H9 (cell line): Measurements from ENCODE around the gene ITPKB. TPM values are rescaled to one million over a fixed set of nuclear protein-coding genes. Genes with fewer than 3 reads are reported as not detected.

Experiments
- DNase-seq: peaks from one replicate; pipeline ENCODE4 v3.0.0-alpha.2; 2017
- H2AFZ ChIP-seq: one replicate; pipeline ENCODE4 v1.6.1; 2013; ENCODE audit warnings: mild to moderate bottlenecking, low read length, control low read depth, moderate library complexity
- H2AK5ac ChIP-seq: 2 replicates; pipeline ENCODE4 v1.6.1; 2013; ENCODE audit warnings: low read length, control low read depth, mixed read lengths; ENCODE audit not compliant: insufficient read length
- H2BK120ac ChIP-seq: one replicate; pipeline ENCODE4 v1.6.1; 2013; ENCODE audit warnings: low read depth, mild to moderate bottlenecking, low read length, control low read depth, inconsistent platforms; ENCODE audit not compliant: poor library complexity, severe bottlenecking
- H2BK12ac ChIP-seq: 2 replicates; pipeline ENCODE4 v1.6.1; 2013; ENCODE audit warnings: low read length, control low read depth, mixed read lengths, low read depth; ENCODE audit not compliant: insufficient read length
- H2BK15ac ChIP-seq: 2 replicates; pipeline ENCODE4 v1.6.1; 2013; ENCODE audit warnings: low read depth, low read length, control low read depth
- H2BK20ac ChIP-seq: one replicate; pipeline ENCODE4 v1.6.1; 2013; ENCODE audit warnings: low read depth, mild to moderate bottlenecking, low read length, control low read depth, inconsistent platforms; ENCODE audit not compliant: poor library complexity, severe bottlenecking
- H2BK5ac ChIP-seq: 2 replicates; pipeline ENCODE4 v1.6.1; 2013; ENCODE audit warnings: low read length, control low read depth, mixed read lengths; ENCODE audit not compliant: insufficient read length
- H3K14ac ChIP-seq: 2 replicates; pipeline ENCODE4 v1.6.1; 2013; ENCODE audit warnings: low read length, control low read depth; ENCODE audit not compliant: insufficient read depth
- H3K18ac ChIP-seq: 2 replicates; pipeline ENCODE4 v1.6.1; 2013; ENCODE audit warnings: low read depth, mild to moderate bottlenecking, mixed read lengths, low read length, control low read depth; ENCODE audit not compliant: insufficient read length
- H3K23ac ChIP-seq: 2 replicates; pipeline ENCODE4 v1.6.1; 2013; ENCODE audit warnings: low read length, control low read depth, mixed read lengths, low read depth; ENCODE audit not compliant: insufficient read length
- H3K23me2 ChIP-seq: 2 replicates; pipeline ENCODE4 v1.6.1; 2013; ENCODE audit warnings: low read depth, mild to moderate bottlenecking, mixed read lengths, low read length, control low read depth; ENCODE audit not compliant: insufficient read length, poor library complexity, severe bottlenecking
- H3K27ac ChIP-seq: 2 replicates; pipeline ENCODE4 v1.5.1; 2013; ENCODE audit warnings: low read length, control low read depth, mixed read lengths, low read depth; ENCODE audit not compliant: insufficient read length
- H3K27me3 ChIP-seq: 2 replicates; pipeline ENCODE4 v1.6.1; 2013; ENCODE audit warnings: low read length, control low read depth, inconsistent platforms; ENCODE audit not compliant: insufficient read depth
- H3K4ac ChIP-seq: 2 replicates; pipeline ENCODE4 v1.6.1; 2013; ENCODE audit warnings: low read depth, mild to moderate bottlenecking, control low read depth, inconsistent platforms, low read length, moderate library complexity
- H3K4me1 ChIP-seq: 2 replicates; pipeline ENCODE4 v1.6.1; 2013; ENCODE audit warnings: low read length, control low read depth, inconsistent platforms; ENCODE audit not compliant: insufficient read depth
- H3K4me2 ChIP-seq: 2 replicates; pipeline ENCODE4 v1.6.1; 2013; ENCODE audit warnings: low read length, control low read depth, mixed read lengths; ENCODE audit not compliant: insufficient read length, insufficient read depth
- H3K56ac ChIP-seq: 2 replicates; pipeline ENCODE4 v1.6.1; 2013; ENCODE audit warnings: low read depth, mild to moderate bottlenecking, mixed read lengths, low read length, control low read depth; ENCODE audit not compliant: insufficient read length
- H3K79me1 ChIP-seq: 2 replicates; pipeline ENCODE4 v1.6.1; 2013; ENCODE audit warnings: low read depth, mild to moderate bottlenecking, moderate library complexity, low read length, control low read depth, inconsistent platforms; ENCODE audit not compliant: insufficient read depth, poor library complexity, severe bottlenecking
- H3K79me2 ChIP-seq: 2 replicates; pipeline ENCODE4 v1.6.1; 2013; ENCODE audit warnings: low read length, control low read depth, inconsistent platforms; ENCODE audit not compliant: insufficient read depth
- H3K9ac ChIP-seq: 2 replicates; pipeline ENCODE4 v1.6.1; 2013; ENCODE audit warnings: low read length, control low read depth, mixed read lengths; ENCODE audit not compliant: insufficient read length; ENCODE audit errors: extremely low read depth
- H3K9me3 ChIP-seq: one replicate; pipeline ENCODE4 v1.6.1; 2013; ENCODE audit warnings: low read depth, low read length, inconsistent platforms; ENCODE audit not compliant: control insufficient read depth
- H3T11ph ChIP-seq: one replicate; pipeline ENCODE4 v1.6.1; 2013; ENCODE audit warnings: mild to moderate bottlenecking, low read length, control low read depth, inconsistent platforms
- H4K20me1 ChIP-seq: one replicate; pipeline ENCODE4 v1.6.1; 2013; ENCODE audit not compliant: control insufficient read depth, insufficient read length, insufficient read depth
- H4K5ac ChIP-seq: 2 replicates; pipeline ENCODE4 v1.6.1; 2013; ENCODE audit warnings: low read depth, mild to moderate bottlenecking, mixed read lengths, low read length, control low read depth; ENCODE audit not compliant: insufficient read length
- H4K8ac ChIP-seq: replicated peaks from 2 replicates; pipeline ENCODE4 v1.6.1; 2013; ENCODE audit warnings: low read length, control low read depth, mixed read lengths, low read depth; ENCODE audit not compliant: insufficient read length
- H4K91ac ChIP-seq: 2 replicates; pipeline ENCODE4 v1.6.1; 2013; ENCODE audit warnings: low read depth, mild to moderate bottlenecking, moderate library complexity, mixed read lengths, low read length, control low read depth; ENCODE audit not compliant: insufficient read length
- H3K27ac Mint-ChIP-seq, 3 experiments: 2 replicates in 2 of 3; 3 replicates in 1 of 3; pipeline ENCODE4 v1.8.0; 2020 to 2021; ENCODE audit warnings: mixed read lengths in 3 of 3, mild to moderate bottlenecking in 1 of 3, moderate library complexity in 1 of 3
- H3K27me3 Mint-ChIP-seq: 2 replicates; pipeline ENCODE4 v1.8.0; 2021; ENCODE audit warnings: low read depth, mild to moderate bottlenecking, moderate library complexity, mixed read lengths
- H3K36me3 Mint-ChIP-seq, 3 experiments: 2 replicates in 2 of 3; 3 replicates in 1 of 3; pipeline ENCODE4 v1.8.0; 2020 to 2021; ENCODE audit warnings: low read depth in 3 of 3, mixed read lengths in 3 of 3; ENCODE audit not compliant: insufficient read depth in 1 of 3
- H3K4me1 Mint-ChIP-seq, 2 experiments: 2 replicates each; pipeline ENCODE4 v1.8.0; 2020; ENCODE audit warnings: mixed read lengths in 2 of 2
- H3K4me3 Mint-ChIP-seq, 2 experiments: 2 replicates in 1 of 2; 3 replicates in 1 of 2; pipeline ENCODE4 v1.8.0; 2020 to 2021; ENCODE audit warnings: mild to moderate bottlenecking in 2 of 2, mixed read lengths in 2 of 2, moderate library complexity in 1 of 2
- H3K9me3 Mint-ChIP-seq, 2 experiments: 2 replicates in 1 of 2; 3 replicates in 1 of 2; pipeline ENCODE4 v1.8.0; 2020; ENCODE audit warnings: mild to moderate bottlenecking in 2 of 2, mixed read lengths in 2 of 2, moderate library complexity in 1 of 2
- CTCF ChIP-seq: fragments of 200-600 bp; sonication (generic); conservative IDR thresholded peaks from 3 replicates; pipeline ENCODE4 v1.8.0; 2021; ENCODE audit warnings: antibody characterized with exemption, mild to moderate bottlenecking
- WGBS: extraction: QIAGEN DNeasy Blood & Tissue Kit; methylation state at CpG from one replicate; pipeline ENCODE4 v1.1.7; 2013; ENCODE audit warnings: missing lambda C conversion rate, low lambda C conversion rate, mixed read lengths; ENCODE audit not compliant: insufficient read length; ENCODE audit errors: extremely low coverage; 5-methylcytosine and 5-hydroxymethylcytosine counted together
- total RNA-seq: library from RNA; stranded (reverse); gene quantifications from 2 replicates; pipeline ENCODE4 v1.2.1, GENCODE V29; 2021

The ITPKB gene
- total RNA-seq, 1 experiment from 2014 or later = 3.8 TPM

- Mint-ChIP-seq H3K9me3 (no peaks in the 10 kb centered on the region; a peak in 1 of 5 replicates), H3K36me3 (no peaks in the 10 kb centered on the region), H3K4me3 (no peak overlapping the region), H3K27ac (no peak overlapping the region), H3K27me3 (peaks cover 53% of the 10 kb centered on the region), H3K4me1 (peaks cover 53 to 58% of the 10 kb centered on the region in 2 experiments)
- Histone ChIP-seq H2BK20ac (no peak overlapping the region), H2BK12ac (no peak overlapping the region), H2BK5ac (no peak overlapping the region), H4K5ac (no peak overlapping the region), H3K4ac (no peak overlapping the region), H3K9me3 (no peaks in the 10 kb centered on the region), H3K27ac (no peak overlapping the region), H3K23me2 (no peaks in the 10 kb centered on the region), H3K9ac (no peak overlapping the region), H3K56ac (no peak overlapping the region), H3K27me3 (peaks cover 2% of the 10 kb centered on the region; the same call in 1 of the 2 replicates), H2BK15ac (no peak overlapping the region), H4K91ac (no peak overlapping the region), H2AK5ac (no peak overlapping the region), H2AFZ (no peak overlapping the region), H3K18ac (no peak overlapping the region), H3K79me2 (no peaks in the 10 kb centered on the region), H3K14ac (no peak overlapping the region), H3K79me1 (no peaks in the 10 kb centered on the region), H4K8ac (no peak overlapping the region), H2BK120ac (no peak overlapping the region), H3K4me2 (no peak overlapping the region), H4K20me1 (no peaks in the 10 kb centered on the region), H3T11ph (no peak overlapping the region), H3K4me1 (peaks cover 8% of the 10 kb centered on the region), H3K23ac (no peak overlapping the region)
- DNase-seq = no peak
- TF ChIP-seq CTCF = no peak
- no CpG with 5 or more reads among the region's 7 CpGs for WGBS
These were observed 55.1 kb downstream of the ITPKB start for GRCh38 chr1:226684026-226684425.
